GM19467 (cell line): ENCODE measurements around the gene SPRED2.

Experiments
- ATAC-seq: cut with Tn5 transposase; IDR thresholded peaks from one replicate; pipeline ENCODE4 v1.9.1; 2021; ENCODE audit warnings: mild to moderate bottlenecking, moderate library complexity; ENCODE audit not compliant: unreplicated experiment

Gene SPRED2

DNA sequence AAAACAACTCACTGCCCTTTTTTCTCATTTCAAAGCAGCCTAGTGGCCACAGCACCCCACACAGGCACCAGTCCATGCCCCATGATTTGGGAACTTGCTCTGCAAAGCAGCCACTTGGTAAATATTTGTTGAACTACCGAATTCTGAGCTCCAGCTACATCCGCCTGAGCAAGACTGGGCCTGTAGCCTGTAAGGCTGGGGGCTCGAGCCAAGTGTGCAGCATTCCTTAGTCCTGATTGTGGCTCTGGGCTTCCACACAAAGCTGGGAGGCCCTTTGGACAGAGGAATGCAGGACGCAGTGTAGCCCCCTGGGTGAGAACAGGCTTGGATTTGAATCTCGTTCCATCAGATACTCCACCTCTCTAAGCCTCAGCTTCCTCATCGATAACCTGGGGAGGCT, 116.3 kb downstream of the SPRED2 start:
- ATAC-seq, result no peak

DNA sequence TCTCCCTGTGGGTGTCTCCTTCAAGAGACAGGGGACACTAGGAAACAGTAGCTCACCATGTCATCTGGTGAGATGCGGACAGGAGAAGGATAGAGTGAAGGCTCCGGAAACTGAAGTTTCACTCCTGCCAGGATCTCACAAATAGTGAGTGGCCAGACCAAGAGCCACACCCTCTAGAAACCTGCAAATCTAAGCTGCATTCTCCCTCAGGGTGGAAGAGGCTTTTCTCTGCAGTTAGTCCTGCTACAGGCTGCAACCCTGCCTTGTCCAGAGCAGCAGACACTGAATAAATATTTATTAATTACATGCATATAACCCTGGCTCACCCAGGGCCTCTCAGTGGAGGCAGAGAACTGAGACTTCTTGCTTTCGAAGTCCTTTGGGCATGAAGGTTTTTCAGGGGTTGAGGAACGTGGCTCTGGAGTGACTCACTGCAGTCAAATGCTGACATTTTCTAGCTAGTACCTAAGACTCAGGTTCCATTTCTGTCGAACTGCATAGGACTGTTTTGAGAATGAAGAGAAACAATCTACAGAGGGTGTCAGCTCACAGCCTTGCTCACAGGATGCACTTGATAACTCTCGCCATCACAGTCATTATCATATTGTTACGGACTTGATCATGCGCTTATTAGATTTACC, 117.5 kb downstream of the SPRED2 start:
- ATAC-seq, result no peak

DNA sequence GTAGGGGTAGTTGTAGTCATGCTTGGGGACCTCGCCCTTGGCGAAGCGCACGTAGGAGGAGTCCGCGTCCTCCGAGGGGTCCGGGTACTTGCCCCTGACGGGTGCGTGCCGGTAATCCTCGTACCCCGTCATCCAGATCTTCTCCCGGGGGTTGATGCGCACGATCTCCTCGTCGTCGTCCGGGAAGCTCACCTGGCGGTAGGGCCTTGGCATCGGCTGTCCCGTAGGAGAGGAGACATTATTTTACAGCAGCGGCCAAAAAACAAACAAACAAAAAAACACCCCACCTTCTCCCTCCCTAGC, 118.5 kb downstream of the SPRED2 start:
- no peak for ATAC-seq

DNA sequence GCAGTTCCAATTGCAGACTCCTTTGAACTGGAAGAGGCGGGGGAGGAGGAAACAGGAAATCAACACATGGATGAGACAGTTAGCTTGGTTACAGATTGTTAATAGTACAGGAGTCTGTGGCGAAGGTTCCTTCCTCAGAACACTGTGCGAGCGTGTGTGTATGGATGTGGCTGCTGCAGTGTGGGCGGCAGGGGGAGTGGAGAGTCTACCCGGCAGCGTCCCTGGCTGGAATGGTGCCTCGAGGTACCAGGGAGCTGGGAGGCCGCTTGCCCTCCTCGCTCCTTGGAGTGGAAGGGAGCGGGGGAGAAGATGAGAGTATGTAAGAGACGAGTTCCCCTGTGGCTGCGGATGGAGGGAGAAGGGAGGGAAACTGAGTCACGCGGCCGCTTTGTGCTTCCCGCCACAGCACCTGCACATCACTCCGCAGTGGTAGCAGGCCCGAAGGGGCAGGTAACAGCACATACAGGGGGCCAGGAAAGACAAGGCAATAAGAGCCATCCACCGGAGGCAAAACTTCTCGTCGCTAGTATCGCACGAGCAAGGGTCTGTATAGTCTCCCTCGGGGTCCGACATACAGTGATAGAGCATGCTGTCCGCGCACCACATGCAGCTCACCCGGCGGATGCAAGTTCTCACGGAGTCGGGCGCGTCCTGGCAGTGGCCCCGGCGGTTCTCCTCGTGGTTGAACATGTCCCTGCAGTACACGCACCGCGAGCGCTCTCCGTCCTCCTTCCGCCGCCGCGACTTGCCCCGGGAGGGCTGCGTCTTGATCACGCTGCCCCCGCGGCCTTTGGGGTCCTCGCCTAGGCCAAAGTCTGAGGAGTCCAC, 119.1 kb downstream of the SPRED2 start:
- no peak for ATAC-seq

DNA sequence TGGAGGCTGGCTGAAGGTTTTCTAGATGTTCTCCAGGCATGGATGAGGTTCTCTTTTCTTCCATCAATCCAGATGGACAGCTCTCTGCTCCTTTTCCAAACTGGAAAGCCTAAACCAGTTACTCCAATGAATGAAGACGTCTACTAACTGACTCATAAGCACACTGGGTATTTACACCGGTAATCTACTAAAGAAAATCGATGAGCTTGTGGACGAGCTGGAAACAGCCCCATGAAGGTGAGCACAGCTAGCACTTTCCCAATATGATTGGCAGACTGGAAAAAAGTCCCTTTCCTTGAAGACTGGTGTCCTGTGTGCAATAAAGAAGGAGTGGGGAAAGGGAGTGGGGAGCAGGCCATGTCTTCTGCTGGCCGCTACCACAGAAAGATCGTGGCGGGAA, 120.8 kb downstream of the SPRED2 start:
- ATAC-seq, result no peak

DNA sequence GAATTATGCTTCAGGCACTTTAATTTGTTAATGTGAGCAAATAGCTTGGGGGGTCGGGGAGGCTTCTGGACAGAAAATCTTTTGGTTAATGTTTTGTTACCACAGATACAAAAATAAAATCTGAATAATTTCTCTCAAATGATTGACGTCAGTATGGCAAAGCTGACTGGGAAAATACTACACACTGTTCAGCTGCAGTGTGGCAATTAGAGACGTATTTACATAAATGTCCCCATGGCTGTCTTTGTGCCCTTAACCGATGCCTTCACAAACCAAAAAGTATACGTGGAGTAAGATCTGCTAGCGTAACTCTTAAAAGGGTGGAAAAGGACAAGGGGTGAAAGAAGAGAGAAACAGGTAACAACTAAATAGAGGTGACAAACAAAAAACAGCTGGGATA, 121.3 kb downstream of the SPRED2 start:
- no peak for ATAC-seq

DNA sequence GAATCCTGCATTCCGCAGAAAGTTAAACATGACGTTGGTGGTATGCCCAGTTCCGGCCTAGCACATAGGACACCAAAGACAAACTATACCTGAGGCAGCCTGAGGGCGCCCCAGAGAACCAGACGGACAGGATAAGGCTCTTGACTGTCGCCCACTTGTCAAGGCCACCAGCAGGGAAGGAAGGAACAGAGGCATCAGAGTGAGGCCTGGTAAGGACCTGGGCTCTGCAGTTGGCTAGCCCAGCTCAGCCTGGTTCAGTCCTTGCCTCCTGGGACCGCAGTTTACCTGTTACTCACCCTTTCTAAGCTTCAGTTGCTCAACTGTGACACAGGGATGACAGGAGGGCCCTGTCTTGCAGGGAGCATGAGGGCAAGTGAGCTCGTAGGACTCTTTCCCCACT, 122.7 kb downstream of the SPRED2 start:
- no peak for ATAC-seq

DNA sequence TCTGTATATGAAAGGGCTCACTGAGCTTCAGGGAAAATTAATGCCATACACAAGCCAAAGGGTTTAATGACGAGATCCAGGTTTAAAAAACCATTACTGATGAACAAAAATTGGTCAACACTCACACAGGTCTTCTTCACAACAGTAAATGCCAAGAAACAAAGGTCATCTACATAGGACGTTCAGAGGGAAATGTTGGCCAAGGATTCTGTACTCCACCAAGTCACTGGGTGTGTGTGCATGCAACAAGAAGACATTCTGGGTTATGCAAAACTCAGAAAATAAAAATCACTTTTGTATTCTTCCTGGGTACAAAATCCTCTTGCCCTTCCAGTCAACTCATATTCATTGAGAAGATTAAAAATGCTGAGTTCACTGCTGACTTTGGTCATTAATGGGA, 126.5 kb downstream of the SPRED2 start:
- ATAC-seq, result no peak

DNA sequence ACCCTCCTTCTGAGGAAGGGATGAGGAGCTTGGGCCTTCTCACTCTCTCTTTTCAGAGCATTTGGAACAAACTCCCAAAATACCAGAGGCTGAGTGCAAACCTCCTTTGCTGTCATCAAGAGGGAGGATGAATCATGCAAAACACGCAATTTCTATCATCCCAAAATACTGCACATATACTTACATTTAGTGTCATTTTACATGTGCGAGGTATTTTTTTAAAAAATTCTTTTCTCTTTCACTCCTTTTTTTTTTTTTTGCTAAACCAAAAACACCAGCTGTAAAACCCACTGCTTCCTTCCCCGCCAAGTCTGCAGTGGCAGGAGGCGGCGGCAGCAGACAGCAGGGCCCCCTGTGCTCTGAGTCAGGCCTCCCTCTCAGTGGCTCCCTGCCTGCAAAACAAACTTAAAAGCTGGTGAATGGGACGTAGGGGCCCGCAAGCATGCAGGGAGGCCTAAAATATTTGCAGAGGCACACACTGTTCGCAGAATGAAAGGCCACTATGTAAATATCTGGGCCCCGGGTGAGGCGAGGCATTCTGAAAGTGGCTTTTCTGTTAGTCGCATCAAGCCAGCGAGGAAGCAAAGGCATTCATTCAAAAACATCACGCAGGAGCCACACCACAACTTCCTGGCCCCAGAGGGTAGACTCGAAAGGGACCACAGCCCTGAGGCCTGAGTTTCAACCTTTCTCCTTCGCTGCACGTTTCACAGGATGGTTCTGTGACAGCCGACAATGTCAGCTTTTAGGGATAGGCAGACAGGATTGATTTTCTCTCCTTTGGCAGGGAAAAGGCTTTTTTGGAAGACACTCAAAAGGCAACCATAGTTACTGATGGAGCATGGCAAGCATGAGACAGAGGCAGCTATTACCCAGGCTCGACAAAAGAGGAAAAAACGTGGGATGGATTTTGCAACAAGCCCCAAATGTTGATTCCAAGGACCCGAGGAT, 131.4 kb downstream of the SPRED2 start:
- peak; percentile 89 for ATAC-seq

DNA sequence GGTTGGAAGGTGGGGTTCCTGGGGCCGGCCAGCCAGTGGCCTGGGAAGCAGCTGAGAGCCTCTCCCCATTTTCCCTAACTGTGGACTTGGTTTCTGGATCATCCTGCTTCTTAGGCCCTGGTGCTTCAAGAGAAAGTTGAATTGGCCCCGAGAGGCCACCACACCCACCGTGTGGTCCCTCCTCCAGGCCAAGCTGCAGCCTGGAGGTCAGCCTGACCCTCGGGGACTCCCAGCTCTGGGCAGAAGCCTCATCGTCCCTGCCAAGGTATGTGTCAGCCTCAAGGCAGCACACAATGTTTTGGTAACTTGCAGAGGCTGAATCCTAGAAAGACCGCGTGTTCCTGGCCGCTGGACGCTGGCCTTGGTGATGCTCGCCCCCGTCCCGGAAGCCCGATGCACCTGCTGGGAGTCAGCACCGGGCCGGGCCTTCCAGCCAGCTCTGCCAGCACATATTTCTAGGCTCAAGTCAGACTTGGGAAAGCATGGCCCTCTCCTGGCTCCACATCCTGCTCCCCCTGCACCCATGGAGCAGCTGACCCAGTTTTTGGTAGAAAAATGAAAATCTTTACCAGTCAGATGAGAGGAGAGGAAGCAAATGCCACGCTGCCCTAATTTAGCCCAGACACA, 132.2 kb downstream of the SPRED2 start:
- ATAC-seq, result no peak

DNA sequence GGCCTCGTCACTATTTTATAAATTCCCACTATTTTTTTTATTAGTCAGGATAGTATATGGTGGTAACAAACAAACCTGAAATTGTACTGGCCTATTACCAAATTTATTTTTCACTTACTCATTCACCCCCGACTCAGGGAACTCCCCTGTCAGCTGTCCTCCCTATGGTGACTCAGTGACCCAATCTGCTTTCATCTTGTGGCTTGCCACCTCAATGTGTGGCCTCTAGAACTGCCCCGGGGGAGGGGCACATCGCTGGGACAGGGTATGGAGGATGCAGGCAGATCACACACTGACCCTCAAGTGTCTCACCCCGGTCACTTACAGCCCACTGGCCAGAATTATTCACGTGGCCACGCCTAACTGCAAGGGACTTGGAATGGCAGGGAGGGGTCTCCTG, 133.2 kb downstream of the SPRED2 start:
- no peak for ATAC-seq

DNA sequence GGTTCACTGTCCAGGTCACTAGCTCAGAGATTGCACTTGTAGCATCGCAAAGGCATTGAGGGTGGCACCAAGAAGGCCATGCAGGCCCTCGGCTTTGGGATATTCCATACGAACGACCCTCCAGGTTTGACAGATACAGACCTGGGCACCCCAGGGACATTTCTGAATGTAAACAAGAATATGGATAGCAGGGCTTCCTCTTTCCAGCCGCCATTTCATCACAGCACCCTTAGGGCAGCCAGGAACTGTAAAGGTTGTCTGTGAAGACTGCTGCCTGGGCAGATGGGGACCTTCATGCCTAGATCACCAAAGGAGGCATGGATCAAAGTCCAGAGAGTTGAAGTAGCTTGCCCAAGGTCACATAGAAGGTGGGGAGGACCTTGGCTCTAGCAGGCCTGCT, 134.3 kb downstream of the SPRED2 start:
- ATAC-seq, result no peak

DNA sequence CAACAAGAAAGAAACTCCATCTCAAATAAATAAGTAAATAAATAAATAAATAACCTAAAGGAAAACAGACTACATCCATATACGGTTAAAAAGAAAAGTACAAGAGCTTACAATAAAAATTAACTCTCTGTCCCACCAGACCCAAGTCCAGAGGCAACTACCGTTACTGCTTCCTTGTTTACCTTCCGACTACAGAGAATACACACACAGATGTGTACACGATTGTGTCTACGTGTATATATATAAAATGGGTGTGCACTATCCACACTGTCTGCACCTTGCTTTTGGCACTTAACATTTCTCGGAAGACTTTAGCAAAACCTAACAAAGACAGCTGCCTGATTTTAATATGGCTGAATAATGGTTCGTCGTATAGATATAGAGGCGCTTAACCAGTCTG, 134.9 kb downstream of the SPRED2 start:
- ATAC-seq, result no peak

DNA sequence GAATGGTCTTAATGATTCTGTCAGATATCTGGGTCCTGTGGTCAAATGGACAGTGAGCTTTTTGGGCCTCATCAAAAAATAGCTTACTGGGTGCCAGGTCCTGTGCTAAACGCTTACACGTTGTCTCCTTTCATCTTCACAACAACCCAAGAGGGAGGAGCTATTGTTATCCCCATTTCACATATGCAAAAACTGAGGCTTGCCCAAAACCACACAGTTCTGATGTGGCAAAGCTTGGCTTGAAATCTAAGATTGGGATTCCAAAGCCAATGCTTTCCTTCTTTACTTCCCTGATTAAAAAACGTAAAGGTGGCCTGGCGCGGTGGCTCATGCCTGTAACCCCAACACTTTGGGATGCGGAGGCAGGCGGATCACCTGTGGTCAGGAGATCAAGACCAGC, 135.4 kb downstream of the SPRED2 start:
- ATAC-seq, result no peak

DNA sequence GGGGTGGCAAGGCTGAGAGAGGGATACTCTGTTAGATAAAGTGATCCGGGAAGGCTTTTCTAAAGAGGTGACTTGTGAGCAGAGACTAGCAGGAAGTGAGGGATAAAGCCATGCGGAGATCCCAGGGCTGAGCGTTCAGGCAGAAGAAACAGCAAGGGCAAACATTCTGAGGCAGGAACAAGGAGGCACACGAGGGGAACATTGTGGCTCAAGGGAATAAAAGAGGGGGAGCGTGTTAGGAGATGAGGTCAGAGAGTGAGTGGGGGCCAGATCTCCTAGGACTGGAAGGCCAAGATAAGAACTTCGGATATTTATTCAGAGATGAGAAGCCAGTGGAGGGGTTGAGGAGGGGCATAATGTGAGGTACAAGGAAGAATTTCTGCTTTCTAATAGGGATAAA, 137.7 kb downstream of the SPRED2 start:
- no peak for ATAC-seq

DNA sequence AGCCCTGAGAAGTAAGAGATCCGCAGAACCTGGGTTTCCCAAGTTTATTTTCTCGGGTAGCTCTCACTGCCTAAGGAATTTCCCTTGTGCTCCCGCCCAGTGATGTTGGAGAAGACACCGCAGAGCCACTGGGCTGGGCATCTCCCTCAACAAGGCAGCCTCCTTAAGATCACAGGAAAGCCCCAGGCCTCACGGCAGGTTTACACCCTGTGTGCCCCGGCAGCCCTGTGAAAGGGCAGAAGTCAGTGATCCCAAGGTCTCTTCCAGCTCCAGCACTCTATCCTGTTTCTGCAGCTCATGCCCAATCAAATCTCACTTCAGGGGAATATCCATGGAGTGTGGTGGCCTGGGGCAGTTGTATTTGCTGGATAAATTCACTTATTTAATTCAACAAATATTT, 138.3 kb downstream of the SPRED2 start:
- ATAC-seq, result no peak

DNA sequence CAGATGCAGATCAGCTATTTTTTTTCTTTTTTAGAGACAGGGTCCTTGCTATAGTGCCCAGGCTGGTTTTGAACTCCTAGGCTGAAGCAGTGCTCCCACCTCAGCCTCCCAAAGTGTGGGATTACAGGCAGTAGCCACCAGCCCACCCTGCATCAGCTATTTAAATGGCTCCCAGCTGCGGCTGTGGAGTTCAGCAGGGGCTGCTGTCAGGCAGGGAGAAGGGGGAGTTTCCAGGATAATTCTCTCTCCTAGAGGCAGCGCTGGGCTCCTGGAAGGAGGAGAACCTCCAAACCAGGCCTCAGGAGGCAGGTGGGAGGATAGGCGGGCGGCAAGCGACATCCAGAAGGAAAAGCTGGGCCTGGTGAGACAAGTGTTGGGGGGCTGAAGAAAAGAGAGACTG, 139.0 kb downstream of the SPRED2 start:
- no peak for ATAC-seq

DNA sequence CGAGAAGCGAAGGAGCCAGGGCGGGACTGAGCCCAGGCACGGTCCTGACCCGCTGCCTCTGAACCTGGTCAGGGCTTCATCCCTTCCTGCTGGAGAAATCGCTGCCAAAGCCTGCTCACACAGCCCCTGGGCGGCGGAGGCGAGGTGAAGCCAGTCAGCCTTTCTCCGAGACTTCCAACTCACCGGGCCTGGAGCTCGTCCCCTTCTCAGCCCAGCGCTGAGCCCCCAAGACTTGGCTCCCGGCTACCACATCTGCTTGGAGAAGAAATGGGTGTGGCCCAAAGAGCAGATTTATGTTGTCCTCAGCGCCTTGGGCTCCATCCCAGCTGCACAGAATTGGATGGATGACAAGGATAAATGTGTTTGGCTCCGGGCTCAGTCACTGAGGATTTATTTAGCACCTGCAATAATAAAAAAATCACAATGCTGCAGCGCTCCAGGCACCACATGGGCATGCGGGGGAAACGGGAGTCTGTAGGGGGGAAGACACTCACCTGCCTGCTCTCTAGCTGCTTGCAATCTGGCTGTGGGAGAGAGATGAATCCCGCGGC, 139.9 kb downstream of the SPRED2 start:
- no peak for ATAC-seq

DNA sequence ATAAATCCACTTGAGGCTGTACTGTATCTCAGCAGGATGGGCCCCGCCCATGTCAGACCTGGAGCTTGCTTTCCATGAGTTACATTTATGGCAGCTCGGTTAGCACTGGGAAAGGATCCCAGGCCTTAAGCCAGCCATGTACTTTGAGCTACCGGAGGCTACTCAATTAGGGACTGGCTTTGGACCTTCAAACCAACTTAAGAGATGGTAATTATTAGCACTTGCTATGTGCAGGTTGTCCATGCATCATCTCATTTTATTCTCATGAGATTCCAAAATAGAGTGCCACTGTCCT, 140.3 kb downstream of the SPRED2 start:
- no peak for ATAC-seq

DNA sequence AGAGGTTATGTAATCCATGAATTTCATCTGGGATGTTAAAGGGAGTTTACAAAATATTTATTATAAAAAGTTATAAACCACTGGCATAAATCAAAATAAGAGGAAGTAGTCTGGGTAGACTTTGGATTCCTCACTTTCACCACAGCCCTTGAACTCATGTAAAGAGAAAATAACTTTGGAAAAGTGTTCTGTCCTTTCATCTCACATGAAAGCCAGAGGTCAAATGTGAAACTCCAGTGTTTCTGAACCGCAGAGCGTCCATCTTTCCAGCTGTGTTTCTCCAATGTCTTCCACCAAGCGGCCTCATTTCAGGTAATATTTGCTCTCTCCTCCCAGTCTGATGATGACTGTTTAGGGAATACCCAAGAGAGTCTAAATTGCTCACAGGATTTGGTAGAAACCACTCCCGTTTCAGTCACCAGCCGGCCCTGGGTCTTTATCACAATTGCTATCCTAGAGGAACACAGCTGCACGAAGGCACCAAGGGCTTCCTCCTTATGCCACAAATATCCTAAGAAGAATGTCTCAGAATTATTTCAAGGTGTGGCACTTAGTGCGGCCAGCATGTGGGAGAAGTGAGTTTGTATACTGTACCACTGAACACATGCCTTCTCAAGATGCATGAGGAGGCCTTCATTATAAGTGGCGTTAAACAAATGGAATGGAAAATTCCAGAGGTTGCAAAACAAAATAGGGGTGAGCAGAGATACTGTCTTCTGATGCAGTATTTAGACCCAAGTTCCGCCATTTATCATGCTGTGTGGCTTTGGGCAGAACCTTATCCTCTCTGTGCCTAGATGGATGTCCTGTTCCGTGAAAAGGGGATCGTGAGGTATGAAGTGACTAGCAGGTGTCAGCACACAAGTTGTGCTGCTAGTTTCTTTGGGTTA, 140.9 kb downstream of the SPRED2 start:
- ATAC-seq, result no peak
